AML-193 (cell line): ENCODE results near the gene BMP3.

Experiments
- DNase-seq, 2 experiments: peaks; one replicate each; lab custom pipeline; 2025; lab: John Stamatoyannopoulos, UW

The BMP3 gene

GRCh38 chr4:81106150-81106549, 75.6 kb downstream of the BMP3 start:
- DNase-seq = no peak
